Fibroblast of skin of scalp (primary cell): ENCODE results near the gene GABRD. TPM values are rescaled to one million over a fixed set of nuclear protein-coding genes. Genes with fewer than 3 reads are reported as not detected.
"Not testable (repeated sequence)": the region's sequence is repeated elsewhere in the genome, so short reads cannot be mapped to it uniquely, and the experiment has no call there.

ENCODE experiments used
- DNase-seq: peaks from one replicate; pipeline ENCODE4 v3.0.0-alpha.2; 2013
- polyA plus RNA-seq, 2 experiments: library from polyadenylated mRNA; unstranded; fragments of 120-200 nt; gene quantifications; one replicate each; pipeline ENCODE4 v1.2.1, GENCODE V29; 2013; ENCODE audit not compliant: insufficient read length in 2 of 2

Gene GABRD, protein sequence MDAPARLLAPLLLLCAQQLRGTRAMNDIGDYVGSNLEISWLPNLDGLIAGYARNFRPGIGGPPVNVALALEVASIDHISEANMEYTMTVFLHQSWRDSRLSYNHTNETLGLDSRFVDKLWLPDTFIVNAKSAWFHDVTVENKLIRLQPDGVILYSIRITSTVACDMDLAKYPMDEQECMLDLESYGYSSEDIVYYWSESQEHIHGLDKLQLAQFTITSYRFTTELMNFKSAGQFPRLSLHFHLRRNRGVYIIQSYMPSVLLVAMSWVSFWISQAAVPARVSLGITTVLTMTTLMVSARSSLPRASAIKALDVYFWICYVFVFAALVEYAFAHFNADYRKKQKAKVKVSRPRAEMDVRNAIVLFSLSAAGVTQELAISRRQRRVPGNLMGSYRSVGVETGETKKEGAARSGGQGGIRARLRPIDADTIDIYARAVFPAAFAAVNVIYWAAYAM
- polyA plus RNA-seq (2013, experiment 1 of 2; ENCODE audit: insufficient read length): 0.07 TPM
- not detected for polyA plus RNA-seq (2013, experiment 2 of 2; ENCODE audit: insufficient read length)

DNA sequence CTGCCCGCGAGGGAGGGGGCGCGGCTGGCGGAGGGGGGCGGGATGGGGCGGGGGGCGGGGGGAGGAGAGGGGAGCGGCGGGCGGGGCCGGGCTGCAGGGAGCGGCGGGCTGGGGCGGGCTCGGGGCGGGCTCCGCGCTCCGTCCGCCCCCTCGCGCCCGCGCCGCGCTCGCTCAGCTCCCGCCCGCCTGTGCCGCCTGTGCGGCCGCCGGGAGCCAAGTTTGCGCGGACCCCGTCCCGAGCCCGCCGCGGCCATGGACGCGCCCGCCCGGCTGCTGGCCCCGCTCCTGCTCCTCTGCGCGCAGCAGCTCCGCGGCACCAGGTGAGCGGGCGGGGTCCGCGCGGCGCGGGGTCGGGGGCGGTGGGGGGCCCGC lies at the start of gene GABRD:
TSS of gene GABRD (plus strand) at position 174 of the 372 bp plus-strand sequence. CDS start at position 253, 79 bp downstream.
- DNase-seq: no peak

DNA sequence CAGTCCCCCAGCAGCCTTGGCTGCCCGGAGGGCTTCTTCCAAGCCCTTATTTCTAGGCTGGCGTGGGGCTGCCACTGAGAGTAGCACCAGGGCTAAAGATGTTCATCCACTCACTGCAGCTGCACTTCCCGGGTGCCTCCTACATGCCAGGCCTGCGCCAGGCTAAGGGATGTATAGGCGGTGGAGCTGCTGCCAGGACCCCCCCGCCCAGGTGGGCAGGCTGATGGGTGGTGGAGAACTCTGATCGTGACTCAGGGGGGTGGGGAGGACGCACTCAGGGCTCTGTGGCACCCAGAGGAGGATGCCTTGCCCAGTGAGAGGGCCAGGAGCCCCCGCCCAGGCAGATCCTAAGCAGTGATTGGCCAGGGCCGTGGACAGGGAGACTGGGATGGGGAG lies 49.6 kb upstream of the GABRD start:
- DNase-seq: no peak

DNA sequence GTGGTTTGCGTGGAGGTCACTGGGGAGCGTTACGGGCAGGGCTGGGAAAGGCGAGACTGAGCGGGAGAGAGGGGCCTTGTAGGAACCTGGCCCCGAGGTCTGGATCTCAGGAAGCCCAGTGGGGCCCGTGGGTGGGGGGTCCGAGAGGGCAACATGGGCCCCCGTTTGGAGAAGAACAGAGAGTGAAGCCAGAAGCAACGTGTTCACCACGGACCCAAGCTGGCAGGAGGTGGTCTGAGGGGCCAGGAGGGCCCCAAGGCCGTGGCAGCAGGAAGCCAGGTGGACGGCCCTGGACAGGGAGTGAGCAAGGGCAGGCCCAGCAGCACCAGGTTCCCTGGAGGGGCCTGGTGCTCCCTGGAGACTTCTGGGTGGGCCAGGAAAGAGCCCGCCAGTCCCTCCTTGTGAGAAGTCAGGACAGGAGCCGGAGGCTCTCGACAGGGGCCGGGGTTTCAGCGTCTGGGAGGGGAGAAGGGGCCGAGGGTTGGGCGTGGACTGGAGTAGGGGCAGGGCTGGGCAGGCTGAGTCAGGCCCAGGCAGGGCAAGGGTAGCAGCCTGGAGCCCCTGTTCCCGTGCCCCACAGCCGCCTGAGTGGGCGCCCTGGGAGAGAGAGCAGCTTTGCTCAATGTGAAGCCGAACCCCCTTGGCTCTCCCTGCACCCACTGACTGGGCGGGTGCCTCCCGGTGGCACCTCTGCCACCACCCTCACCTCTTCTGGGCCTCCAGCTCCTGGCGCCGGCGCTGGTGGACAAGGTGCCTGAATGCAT lies 49.0 kb upstream of the GABRD start:
- DNase-seq: no peak

DNA sequence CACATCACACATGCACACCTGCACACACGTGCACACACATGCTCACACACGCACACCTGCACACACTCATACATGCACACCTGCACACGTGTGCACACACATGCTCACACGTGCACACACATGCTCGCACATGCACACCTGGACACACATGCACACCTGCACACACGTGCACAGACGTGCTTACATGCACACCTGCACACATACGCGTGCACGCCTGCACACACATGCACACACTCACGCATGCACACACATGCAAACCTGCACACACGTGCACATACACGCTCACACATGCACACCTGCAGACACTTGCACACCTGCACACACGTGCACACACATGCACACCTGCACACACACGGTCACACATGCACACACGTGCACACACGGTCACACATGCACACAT lies 48.1 kb upstream of the GABRD start:
- no peak for DNase-seq

DNA sequence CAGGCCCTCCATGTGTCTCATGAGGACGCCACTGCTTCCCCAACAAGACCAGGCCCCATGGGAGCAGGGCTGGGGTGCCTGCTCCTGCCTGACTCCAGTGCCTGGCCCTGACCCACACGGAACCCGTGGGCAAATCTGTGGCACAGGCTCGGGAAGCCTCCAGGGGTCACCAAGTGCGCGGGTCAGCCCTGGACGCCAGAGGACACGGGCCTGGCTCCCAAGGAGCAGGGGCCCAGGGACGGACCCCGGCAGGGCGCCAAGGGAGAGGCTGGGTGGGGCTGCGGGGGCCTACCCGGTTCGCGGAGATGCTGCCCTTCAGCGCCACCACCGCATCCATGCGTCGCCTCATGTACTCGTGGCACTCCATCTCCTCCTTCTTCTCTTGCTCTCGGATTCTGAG lies 47.5 kb upstream of the GABRD start:
- no peak for DNase-seq

DNA sequence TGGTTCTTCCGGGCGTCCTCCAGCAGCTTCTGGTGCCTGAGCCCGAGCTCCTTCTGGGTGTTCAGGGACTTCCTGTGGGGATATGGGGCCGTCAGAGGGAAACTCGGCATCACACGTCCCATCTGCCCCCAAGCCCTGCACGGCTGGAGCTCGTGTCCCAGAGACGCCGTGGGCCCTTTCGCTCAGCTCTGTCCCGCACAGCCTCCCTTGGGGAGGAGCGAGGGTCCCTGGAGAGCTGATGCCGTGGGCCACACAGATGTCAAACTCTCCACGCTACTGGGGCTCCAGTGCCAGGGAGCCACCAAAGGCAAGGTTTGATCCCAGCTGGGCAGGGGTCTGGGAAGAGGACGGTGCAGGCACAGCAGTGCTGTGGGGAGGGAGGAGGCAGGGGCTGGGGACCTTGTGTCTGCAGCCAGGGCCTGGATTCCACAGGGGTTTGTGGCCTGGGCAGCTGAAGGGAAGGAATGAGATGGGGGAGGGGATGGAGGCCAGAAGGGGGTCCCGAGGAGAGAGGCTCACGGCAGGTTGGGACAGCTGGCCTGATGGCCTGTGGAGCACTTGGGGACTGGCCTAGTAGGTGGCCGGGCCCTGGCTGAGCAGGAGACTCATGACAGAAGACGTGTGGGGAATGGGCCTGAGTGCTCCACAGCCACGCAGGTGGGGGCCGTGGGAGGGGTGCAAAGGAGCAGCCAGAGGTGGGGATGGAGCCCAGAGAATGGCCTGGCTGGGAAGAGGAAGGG lies 46.0 kb upstream of the GABRD start:
- DNase-seq: no peak

DNA sequence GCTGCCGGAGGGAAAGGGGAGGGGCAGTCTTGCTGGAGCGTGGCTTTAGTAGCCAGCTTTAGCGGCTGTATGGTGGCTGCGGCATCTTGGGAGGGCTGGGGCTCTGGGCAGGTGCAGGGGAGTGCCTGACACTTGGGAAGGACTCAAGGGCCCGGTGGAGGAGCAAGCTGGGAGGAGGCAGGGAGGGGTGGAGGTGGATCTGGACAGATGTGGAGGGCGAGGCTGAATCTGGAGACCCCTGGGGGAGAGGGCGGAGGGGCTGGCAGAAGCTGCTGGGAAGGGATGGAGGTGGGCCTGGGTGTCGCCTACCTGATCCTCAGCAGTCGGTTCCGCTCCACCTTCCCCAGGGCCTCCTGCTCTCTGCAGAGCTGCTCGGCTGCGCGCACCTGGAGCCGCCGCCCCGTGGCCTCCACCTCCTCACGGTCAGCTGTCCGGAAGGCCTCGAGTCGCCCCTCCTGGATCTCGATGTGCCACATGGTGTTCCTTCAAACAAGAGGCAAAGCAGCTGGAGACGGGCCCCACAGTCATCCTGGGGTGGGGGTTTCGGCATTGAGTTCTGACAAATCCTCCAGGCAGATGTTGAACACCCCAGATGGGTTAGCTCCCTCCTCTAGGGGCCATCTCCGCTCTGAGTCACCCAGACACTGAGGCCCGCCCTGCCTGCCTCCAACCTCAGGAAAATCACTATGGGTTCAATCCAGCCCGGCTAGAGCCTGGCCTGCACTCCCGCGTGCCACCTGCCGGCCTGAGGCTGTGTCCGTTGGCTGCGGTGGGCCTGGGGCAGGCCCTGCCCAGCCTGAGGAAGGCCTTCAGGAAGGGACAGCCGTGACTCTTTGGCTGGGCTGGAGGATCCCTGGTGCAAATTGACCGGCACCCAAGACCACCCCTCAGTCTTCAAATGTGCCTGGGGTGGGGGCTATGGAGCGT lies 45.2 kb upstream of the GABRD start:
- no peak for DNase-seq

DNA sequence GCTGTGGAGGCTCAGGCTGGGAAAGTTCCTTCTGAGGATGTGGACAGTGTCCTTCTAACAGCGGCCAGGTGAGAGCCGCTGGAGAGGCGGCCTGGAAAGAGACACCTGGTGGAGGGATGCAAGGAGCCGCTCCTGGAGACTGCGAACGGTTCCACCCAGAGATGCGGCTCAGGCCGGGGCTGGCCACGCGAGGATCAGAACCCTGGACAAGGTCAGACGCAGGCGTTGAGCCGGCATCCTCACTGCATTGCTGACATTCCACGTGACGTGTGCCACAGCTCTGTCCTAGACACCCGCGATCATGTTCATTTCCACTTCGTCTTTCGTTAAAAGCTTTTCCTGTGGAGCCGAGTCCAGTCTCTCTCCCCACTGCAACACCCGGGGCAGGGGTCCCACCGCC lies 44.3 kb upstream of the GABRD start:
- no peak for DNase-seq

DNA sequence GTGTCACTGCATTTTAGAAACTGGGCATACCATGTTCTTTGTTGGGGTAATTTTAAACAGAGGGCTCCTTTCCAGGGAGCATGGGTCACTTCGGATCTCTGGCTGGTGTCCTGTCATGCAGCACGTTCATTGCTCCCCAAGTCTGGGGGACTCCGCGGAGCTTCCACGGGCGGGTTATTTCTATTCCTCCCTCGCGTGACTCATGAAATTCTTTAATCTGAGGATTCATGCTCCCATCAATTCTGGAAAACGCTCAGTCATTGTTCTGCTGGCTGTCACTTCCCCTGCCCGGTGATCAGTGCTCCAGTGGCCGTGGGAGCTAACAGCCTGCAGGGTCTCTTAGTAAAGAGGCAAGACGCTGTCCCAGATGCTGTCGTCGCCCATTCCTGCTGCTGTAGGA lies 43.6 kb upstream of the GABRD start:
- DNase-seq: no peak

DNA sequence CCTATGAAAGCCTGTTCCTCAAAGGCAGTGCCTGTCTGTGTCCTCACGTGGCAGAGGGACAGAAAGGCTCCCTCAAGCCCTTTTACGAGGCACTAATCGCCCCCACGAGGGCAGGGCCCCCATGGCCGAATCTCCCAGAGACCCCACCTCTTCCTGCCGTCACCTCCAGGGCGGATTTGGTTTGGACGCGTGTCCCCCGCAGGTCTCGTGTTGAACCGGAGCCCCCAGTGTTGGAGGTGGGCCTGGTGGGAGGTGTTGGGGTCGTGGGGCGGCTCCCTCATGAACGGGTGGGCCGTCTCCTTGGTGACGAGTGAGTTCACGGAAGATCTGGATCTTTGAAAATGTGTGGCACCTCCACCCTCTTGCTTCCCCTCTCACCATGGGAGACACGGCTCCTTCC lies 43.1 kb upstream of the GABRD start:
- no peak for DNase-seq

DNA sequence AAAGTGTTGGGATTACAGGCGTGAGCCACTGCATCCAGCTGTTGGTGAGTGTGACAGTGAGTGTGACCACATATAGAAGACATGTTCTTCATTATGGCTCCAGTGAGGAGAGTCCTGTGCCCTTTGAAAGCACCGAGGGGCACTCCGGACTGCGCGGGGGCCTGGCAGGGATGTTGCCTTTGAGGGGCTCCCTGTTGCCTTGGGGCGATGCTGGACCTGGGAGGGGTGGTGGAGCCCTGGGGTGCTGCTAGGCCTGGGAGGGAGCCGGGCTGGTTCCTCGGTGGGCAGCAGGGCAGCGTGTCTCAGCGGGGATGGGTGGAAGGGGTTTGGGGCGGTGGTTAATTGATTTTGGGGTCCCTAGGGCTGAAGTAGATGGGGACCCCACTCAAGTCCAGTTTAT lies 41.0 kb upstream of the GABRD start:
- DNase-seq: no peak

DNA sequence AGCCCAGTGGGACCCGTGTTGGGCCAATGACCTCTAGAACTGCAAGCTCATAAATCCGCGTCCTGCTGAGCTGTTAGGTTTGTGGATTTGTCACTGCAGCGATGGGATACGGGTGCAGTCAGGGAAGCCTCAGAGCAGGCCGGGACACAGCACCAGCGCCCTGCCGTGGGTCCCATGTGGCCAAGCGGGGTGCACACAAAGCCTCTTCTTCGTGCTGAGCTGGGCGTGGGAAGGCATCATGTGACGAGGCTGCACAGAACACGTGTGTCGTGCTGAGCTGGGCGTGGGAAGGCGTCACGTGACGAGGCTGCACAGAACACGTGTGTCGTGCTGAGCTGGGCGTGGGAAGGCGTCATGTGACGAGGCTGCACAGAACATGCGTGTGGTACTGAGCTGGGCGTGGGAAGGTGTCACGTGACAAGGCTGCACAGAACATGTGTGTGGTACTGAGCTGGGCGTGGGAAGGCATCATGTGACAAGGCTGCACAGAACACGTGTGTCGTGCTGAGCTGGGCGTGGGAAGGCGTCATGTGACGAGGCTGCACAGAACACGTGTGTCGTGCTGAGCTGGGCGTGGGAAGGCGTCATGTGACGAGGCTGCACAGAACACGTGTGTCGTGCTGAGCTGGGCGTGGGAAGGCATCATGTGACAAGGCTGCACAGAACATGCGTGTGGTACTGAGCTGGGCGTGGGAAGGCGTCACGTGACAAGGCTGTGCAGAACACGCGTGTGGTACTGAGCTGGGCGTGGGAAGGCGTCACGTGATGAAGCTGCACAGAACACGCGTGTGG lies 40.3 kb upstream of the GABRD start:
- DNase-seq: not testable (repeated sequence)

DNA sequence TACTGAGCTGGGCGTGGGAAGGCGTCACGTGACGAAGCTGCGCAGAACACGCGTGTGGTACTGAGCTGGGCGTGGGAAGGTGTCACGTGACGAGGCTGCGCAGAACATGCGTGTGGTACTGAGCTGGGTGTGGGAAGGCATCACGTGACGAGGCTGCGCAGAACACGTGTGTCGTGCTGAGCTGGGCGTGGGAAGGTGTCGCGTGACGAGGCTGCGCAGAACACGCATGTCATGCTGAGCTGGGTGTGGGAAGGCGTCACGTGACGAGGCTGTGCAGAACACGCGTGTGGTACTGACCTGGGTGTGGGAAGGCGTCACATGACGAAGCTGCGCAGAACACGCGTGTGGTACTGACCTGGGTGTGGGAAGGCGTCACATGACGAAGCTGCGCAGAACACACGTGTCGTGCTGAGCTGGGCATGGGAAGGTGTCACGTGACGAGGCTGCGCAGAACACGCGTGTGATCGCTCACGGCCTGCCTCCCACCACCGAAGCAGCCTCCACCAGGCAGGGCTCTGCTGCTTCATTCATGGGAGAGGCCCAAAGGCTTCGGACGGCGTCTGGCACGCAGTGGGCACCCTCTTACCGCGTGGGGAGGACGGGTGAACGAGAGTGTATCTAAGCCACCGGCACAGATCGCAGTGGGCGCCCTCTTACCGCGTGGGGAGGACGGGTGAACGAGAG lies 39.5 kb upstream of the GABRD start:
- no peak for DNase-seq

DNA sequence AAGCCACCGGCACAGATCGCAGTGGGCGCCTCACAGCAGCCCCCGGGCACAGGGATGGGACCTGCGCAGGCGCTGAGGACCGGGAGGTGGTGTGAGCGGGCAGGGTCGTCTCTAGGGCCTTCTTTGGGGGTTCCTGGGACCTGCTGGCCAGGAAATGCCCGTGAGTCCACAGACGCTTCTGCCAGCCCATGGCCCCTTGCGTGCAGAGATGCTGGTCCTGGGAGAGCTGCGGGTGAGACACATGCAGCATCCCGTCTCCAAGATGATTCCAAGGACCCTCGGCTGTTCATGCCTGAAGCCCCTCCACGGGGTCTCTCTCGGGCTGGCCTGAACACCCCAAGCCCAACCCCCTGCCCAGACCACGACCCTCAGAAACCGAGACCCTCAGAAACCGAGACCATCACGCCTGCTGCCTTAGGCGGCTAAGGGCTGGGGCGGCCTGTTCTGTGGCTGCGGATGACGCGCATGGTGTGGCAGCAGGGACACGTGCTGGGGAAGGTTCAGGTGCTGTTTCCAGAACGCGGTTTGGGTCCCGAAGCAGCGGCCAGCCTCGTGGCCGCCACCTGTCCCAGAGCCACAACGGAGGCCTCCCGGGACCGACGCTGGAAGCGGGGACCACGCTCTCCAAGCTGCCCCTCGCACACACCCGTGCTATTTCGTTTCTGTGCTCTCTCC lies 38.5 kb upstream of the GABRD start:
- DNase-seq: no peak

DNA sequence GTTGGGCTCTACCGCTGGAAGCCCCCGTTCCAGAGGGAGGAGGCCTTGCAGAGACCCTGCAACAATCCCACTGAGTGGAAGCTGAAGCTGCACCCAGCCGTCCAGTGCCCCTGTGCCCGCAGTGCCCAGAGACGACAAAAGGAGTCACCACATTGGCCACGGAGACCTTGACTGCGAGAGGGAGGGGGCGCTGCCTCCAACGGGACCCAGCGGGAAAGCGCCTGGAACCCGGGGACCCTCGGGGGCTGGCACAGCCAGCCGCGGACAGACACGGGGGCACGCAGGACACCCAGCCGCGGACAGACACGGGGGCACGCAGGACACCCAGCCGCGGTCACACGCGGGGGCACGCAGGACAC lies 38.0 kb upstream of the GABRD start:
- DNase-seq: no peak

DNA sequence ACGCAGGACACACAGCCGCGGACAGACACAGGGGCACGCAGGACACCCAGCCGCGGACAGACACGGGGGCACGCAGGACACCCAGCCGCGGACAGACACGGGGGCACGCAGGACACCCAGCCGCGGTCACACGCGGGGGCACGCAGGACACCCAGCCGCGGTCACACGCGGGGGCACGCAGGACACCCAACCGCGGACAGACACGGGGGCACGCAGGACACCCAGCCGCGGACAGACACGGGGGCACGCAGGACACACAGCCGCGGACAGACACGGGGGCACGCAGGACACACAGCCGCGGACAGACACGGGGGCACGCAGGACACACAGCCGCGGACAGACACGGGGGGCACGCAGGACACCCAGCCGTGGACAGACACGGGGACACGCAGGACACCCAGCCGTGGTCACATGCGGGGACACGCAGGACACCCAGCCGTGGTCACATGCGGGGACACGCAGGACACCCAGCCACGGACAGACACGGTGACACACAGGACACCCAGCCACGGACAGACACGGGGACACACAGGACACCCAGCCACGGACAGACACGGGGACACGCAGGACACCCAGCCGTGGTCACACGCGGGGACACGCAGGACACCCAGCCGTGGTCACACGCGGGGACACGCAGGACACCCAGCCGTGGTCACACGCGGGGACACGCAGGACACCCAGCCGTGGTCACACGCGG lies 37.4 kb upstream of the GABRD start:
- DNase-seq: not testable (repeated sequence)

DNA sequence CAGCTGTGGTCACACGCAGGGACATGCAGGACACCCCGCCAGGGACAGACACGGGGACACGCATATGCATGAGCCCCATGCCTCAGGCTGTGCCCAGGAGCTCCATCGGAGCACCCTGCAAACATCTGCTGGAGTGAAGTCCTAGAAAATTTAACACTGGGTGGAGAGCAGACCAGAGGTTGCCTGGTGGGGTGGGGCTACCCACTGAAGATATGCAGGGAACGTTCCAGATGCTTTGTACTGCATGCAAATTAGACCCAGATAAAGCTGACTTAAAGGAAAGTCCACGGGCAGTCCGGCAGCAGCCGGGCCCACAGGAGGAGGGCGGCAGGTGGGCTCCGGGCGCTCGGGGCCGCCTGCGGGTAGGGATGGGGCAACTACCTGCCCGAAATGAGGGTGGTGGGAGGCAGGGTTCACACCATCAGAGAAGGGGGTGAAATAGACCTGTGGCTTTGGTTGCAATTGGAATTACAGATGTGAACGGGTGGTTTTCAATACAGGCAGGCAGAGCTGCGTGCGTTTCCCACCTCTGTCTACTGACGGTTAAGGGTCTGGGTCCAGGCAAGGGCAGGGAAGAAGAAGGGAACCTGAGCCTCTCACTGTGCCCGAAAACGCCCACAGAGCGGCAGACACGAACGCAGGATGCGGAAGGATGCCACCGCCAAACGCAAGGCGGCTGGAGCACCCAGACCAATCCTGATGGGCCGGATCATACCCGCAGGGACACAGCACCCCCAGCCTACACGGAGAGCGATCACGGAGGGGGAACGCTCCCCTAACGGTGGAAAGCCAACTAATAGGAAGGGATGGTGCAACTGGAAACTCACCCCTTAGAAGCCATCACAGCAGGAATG lies 36.5 kb upstream of the GABRD start:
- DNase-seq: no peak

DNA sequence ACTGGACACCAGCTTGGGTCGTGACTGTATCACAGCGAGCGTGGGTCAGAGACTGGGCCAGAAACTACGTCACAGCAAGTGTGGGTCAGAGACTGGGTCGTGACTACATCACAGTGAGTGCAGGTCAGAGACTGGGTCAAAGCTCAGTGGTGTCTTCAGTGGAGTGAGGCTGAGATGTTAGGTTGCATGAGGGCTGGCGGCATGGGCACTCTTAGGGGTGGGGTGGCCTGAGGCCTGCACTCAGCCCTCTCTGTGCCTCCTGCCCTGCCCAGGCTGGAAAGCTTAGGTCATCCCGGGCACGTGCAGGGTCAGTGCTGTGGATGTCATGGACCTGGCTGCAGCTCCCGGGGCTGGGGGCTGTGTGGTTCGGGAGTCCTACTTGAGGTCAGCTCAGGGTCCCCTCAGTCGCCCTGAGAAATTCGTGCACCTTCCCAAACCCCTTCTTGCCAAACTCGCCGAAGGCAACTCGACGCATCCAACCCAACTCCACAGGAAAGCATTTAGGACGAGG lies 34.5 kb upstream of the GABRD start:
- no peak for DNase-seq
